Embryonic facial prominence (tissue), 1 donor: ENCODE measurements around the gene NRXN3.

Experiments used
- DNase-seq: peaks from one replicate; pipeline ENCODE4 v3.0.0-alpha.2; 2016; ENCODE audit errors: extremely low spot score

The NRXN3 gene

GRCh38 chr14:79465651-79466050 is 1295.5 kb downstream of the NRXN3 start:
- DNase-seq = no peak

GRCh38 chr14:79466938-79467527 is 1296.9 kb downstream of the NRXN3 start:
- DNase-seq = no peak

GRCh38 chr14:79467835-79468234 is 1297.7 kb downstream of the NRXN3 start:
- no peak for DNase-seq

DNA sequence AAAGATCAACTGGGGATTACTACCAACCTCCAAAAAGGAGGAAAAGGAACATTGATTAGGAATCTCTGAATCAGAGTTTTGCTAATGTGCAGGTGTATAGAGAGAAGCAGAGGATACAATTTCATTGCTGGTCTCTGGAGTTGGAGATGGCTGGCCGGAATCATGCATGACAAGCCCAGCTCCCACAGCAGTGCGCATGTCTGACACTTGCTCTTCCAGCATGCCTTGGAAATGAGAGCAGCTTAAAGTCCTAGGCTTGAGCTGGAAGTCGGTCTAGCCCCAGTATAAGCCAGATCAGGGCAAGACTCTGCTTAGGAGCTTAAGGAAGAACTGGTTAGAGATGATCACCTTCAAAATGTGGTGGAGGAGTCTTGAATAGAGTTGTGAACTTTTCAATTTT is 1298.3 kb downstream of the NRXN3 start:
- no peak for DNase-seq

DNA sequence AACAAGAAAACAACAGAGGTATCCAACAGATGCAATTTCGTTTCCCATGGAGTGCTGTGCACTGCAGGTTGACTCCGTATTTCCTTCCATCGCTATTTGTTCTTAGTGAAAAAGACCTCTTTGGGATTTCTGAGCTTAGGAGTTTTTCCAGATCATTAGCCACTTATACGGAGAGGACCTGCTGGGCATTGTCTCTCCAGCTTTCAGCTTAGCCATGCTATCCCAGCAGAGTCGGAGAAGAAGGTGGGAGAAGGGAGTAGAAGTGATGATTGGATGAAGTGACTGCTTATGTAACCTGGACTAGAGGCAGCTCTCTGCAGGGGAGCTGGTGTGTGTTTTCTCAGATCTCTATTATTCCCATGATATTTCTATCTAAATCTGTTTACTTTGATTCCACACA is 1303.5 kb downstream of the NRXN3 start:
- no peak for DNase-seq

DNA sequence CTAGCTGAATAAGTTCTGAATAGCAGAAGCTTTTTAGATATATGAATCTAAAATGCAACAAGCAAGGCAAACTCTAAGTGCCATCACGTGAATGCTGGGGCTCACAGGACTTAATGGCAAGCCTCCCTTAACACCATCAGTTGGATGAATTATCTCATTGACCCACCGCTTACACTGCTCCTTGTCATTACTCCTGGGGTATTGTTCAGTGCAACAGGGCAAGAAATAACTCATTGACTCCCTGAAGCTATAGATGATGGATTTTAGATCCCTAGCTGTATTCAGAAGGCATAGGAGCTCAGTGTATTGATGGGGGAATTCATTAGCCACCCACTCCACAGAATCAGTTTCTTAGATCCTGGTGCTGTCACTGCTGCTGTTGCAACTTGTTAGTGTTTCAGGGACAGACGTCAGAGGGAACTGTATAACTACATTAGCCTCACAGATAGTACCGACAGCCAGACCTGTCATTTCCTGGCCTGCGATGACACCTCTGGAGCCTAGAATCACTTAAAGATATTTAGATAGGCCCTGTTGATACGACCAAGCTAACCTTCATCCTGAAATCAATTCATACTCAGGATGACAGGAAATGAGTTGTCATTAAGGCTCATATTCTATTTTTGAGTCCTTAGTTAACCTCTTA is 1305.8 kb downstream of the NRXN3 start:
- DNase-seq = no peak

DNA sequence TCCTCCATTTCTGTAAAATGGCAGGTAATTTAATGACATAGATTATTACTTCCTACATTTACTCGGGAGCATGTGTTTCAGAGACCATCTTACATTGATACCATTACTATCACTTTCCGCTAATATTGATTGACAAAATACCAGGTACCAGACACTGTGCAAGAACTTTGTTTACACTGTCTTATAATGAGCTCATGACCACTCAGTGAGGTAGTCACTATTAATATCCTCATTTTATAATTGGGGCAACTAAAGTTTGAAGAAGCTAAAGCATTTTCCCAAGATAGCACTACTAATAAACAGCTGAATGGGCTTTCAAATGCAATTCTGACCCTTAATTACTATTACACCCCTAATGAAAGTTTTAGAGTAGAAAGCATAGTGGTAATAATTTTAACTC is 1306.4 kb downstream of the NRXN3 start:
- no peak for DNase-seq

GRCh38 chr14:79480212-79480611 is 1310.0 kb downstream of the NRXN3 start:
- no peak for DNase-seq

DNA sequence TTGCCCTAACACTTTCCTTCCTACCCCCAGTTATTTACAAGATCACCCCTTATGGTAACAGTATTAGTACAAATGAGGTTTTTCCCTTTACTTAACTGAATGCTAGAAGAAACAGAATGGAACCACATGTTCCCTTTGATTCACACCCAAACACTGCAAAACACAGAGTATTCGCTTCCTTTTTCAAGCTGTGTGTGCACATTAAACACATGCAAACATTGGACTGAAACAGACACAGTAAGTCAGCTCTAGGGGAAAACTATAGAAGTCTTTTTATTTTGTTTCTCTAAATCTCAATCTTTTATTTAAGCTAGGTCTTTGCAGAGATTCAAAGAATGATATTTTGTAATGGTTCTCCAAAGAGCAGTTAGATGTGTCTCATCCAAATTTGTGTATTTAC is 1312.7 kb downstream of the NRXN3 start:
- no peak for DNase-seq

DNA sequence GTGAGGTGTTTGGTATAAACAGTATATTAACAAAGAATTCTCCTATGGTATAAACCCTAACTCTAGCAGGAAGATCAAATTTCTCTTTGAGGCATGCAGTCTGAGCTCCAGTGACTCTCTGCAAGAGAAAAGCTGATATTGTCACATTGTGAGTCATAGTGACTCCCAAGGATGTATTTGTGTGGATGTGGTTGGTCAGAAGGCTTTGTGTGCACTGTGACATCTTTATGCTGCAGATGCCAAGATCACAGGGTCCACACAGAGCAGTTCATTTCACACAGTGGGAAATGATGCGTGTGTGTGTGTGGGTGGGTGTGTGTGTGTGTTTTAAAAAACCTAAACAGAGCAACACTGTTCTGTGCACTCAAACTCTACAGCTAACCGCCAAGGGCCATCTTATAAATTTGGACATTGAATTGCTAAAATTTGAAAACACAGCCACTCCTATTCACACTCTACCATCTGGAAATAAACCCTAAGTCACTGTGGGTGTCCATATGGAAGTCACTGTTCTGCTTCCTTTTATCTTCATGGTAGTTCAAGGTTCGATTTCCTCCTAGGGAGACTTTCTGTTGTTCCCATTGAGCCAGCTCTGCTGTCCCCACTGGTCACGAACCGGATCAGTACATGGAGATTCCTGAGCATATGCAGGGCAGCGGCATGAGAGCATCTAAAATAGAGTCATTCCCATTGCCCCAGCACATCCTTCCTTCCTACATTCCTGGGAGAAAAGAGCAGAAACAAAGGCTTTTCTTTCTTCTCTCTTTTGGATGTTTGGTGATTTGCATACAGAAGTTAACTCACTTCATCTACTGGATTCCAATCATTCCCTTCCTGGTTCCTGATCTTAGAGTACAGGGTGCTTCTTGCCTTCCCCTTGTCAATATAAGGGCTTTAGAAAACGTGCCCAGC is 1313.6 kb downstream of the NRXN3 start:
- DNase-seq = no peak

GRCh38 chr14:79487632-79488031 is 1317.5 kb downstream of the NRXN3 start:
- DNase-seq = no peak

- DNase-seq = no peak
Observed at GRCh38 chr14:79491161-79491560, 1321.0 kb downstream of the NRXN3 start.

DNA sequence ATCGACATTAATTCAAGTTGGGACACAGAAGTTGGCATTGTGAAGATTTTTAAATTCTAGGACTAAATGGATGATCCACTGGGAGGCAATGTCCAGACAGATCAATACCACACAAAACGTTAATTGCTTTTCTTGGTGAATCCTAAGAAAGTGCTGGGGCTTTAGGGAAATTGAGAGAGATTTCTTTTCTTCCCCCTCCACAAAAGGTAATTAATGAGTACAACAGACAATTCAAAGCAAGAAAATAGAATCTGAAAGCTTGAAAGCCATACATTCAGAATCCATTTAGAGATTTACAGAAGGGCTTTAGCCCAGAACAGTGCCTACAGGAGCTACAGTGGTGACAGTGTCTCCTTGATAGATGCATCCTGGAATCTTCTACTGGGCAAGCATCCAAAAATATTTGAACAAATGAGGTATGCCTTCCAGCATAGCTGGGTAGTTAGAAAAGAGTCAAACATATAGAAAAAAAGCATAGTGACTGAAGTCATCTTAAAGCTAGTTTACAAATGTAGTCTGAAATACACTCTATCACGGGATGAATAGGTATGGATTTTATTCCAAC is 1323.0 kb downstream of the NRXN3 start:
- DNase-seq = no peak

DNA sequence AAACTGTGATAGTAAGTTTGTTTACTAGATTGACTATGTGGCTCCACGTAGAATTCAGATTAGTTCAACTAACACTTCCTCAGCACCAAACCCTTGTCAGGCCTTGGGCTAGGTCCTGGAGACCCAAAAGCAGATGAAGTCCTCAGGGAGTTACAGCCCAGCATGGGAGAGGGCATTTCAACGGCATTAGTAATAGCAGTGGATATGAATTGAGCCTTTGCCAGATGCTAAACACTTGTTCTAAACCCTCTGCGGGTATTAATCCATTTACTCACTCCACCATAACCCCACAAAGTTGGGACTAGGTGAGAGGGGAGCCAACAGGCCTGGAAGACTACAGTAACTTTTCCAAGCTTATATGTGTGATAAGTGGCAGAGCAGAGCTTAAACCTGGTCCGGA is 1326.5 kb downstream of the NRXN3 start:
- no peak for DNase-seq

- DNase-seq = no peak
Observed at GRCh38 chr14:79500489-79500888, 1330.3 kb downstream of the NRXN3 start.

DNA sequence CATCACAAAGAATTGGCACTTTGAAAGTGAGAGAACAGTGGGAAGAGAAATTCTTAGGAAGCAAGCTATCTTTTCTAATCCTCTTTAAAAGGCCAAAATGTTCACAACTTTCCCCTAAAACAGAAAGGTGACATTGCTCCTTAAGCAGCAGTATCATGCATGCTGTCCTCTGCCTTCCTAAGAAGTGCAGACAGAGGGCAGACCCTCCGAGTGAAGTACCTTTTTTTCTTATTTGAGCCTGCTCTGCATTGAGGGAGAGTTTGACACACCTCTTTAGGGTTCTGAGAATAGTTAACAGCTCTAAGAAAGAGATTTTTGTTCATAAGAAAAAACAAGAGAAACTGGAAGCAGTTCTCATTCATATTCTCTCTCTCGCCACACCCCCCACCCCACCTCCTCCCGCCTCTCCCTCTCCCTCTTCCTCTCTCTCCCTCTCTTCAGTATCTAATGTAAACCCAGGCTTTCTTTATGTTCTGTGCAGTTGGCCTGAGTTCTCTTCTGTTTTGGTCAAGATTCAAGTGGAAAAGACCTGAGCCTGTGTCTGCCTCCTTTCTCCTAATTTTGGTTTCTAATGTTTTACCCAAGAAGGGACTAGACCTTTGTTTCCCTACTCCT is 1332.1 kb downstream of the NRXN3 start:
- no peak for DNase-seq

- no peak for DNase-seq
Observed at GRCh38 chr14:79502751-79503148, 1332.6 kb downstream of the NRXN3 start.

DNA sequence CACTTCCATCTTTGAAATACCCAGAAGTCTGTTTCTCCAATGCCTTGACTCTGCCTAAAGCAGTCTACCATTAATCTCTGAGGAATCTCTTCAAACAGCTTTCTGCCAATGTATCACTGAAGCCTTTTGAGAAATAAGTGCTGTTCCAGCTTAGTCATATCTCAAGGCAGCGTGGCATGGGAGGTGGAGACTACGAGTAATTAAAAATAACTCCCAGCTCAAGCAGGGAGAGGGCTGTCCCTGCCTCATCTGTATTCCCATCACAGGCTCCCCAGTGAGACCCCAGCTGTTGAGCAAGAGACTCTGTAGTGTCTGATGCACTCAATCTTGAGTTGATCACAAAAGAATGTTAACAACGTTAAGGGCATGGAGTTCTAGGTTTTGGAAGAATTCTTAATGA is 1340.5 kb downstream of the NRXN3 start:
- DNase-seq = no peak

DNA sequence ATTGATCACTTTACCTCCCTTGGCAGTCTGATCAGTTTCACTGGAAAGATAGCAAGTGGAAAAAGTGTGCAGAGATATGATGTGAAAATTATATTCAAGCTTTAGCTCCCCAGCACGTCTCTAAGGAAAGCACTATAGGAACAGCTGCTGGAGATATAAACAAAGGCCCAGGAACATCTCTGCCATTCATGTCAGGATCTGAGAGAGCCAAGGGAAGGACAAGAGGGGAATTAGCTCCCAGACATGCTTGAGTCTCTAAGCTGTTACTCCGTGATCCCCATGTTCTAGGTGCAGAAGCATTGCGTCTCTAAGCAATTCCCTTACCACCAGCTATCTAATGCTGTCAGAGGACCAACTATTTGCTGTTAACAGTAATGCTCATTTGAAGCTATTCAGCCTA is 1341.0 kb downstream of the NRXN3 start:
- DNase-seq = no peak

GRCh38 chr14:79513446-79513845 is 1343.3 kb downstream of the NRXN3 start:
- DNase-seq = no peak

GRCh38 chr14:79514700-79515099 is 1344.5 kb downstream of the NRXN3 start:
- no peak for DNase-seq

GRCh38 chr14:79515158-79515557 is 1345.0 kb downstream of the NRXN3 start:
- DNase-seq = no peak
